H1 (cell line): ENCODE measurements around the gene MBNL1. TPM values are rescaled to one million over a fixed set of nuclear protein-coding genes. Genes with fewer than 3 reads are reported as not detected.

Experiments
- CTCF ChIA-PET: fragments of 300-600 bp; sonication (Branson Sonifier 250); formaldehyde crosslinking; loops from one replicate; lab custom pipeline; 2021; ENCODE audit not compliant: partially characterized antibody; lab: Charles Lee
- POLR2A ChIA-PET: fragments of 300-600 bp; sonication (Branson Sonifier 250); formaldehyde crosslinking; loops from one replicate; lab custom pipeline; 2021; ENCODE audit warnings: inconsistent platforms; ENCODE audit not compliant: partially characterized antibody; lab: Charles Lee
- DNase-seq, 2 experiments: peaks; one replicate each; pipeline versions ENCODE4 v3.0.0 to v3.0.0-alpha.2; 2010 to 2022; ENCODE audit warnings: low spot score in 2 of 2, low read depth in 1 of 2, mixed read lengths in 1 of 2
- FAIRE-seq: peaks from 2 replicates; lab custom pipeline; 2011; peaks lifted over from hg19 to GRCh38; lab: Jason Lieb, UNC
- H2AFZ ChIP-seq: 2 replicates; pipeline ENCODE4 v1.8.1; 2012; ENCODE audit warnings: low read length, inconsistent platforms
- H2AK5ac ChIP-seq: 2 replicates; pipeline ENCODE4 v1.6.1; 2013; ENCODE audit warnings: low read depth, low read length
- H2BK120ac ChIP-seq: replicated peaks from 2 replicates; pipeline ENCODE3; 2013; ENCODE audit warnings: low read depth, low read length, inconsistent platforms
- H2BK12ac ChIP-seq: 2 replicates; pipeline ENCODE4 v1.6.1; 2013; ENCODE audit warnings: low read depth, low read length
- H2BK15ac ChIP-seq: 2 replicates; pipeline ENCODE4 v1.6.1; 2013; ENCODE audit warnings: low read length
- H2BK20ac ChIP-seq: 2 replicates; pipeline ENCODE4 v1.6.1; 2013; ENCODE audit warnings: low read length
- H2BK5ac ChIP-seq: 2 replicates; pipeline ENCODE4 v1.6.1; 2013; ENCODE audit warnings: low read depth, low read length
- H3K14ac ChIP-seq: 2 replicates; pipeline ENCODE4 v1.6.1; 2013; ENCODE audit warnings: inconsistent platforms; ENCODE audit not compliant: insufficient read length
- H3K18ac ChIP-seq: 2 replicates; pipeline ENCODE4 v1.6.1; 2013; ENCODE audit warnings: low read length; ENCODE audit errors: extremely low read depth
- H3K23ac ChIP-seq: 2 replicates; pipeline ENCODE4 v1.6.1; 2013; ENCODE audit warnings: inconsistent platforms; ENCODE audit not compliant: insufficient read length
- H3K23me2 ChIP-seq: 2 replicates; pipeline ENCODE4 v1.6.1; 2013; ENCODE audit warnings: low read depth, low read length
- H3K27ac ChIP-seq: 2 replicates; pipeline ENCODE4 v1.6.1; 2011; ENCODE audit warnings: low read depth, low read length, inconsistent platforms
- H3K27me3 ChIP-seq, 4 experiments: replicated peaks in 1 of 4; 1 replicate in 1 of 4; 2 replicates in 3 of 4; pipeline versions ENCODE4 v1.6.1 to v1.8.1; 2011 to 2013; ENCODE audit warnings: low read length in 3 of 4, mild to moderate bottlenecking in 3 of 4, inconsistent platforms in 2 of 4, mixed read lengths in 2 of 4, moderate library complexity in 1 of 4; ENCODE audit not compliant: control insufficient read depth in 3 of 4, insufficient read depth in 3 of 4; ENCODE audit errors: extremely low read depth in 1 of 4
- H3K36me3 ChIP-seq, 4 experiments: 2 replicates each; pipeline versions ENCODE4 v1.6.1 to v1.8.1; 2011 to 2013; ENCODE audit warnings: mild to moderate bottlenecking in 4 of 4, low read length in 3 of 4, moderate library complexity in 2 of 4, control low read depth in 1 of 4, inconsistent platforms in 1 of 4; ENCODE audit not compliant: insufficient read depth in 4 of 4, control insufficient read depth in 2 of 4
- H3K4ac ChIP-seq: replicated peaks from 2 replicates; pipeline ENCODE3; 2013; ENCODE audit warnings: low read length, low read depth, mixed read lengths, inconsistent platforms; ENCODE audit not compliant: insufficient read length
- H3K4me1 ChIP-seq, 4 experiments: replicated peaks in 1 of 4; 1 replicate in 1 of 4; 2 replicates in 3 of 4; pipeline versions ENCODE4 v1.6.1 to v1.8.1; 2011 to 2013; ENCODE audit warnings: low read length in 3 of 4, inconsistent platforms in 2 of 4, mixed read lengths in 1 of 4; ENCODE audit not compliant: insufficient read depth in 4 of 4, control insufficient read depth in 3 of 4
- H3K4me2 ChIP-seq, 2 experiments: 2 replicates each; pipeline versions ENCODE4 v1.6.1 to v1.8.1; 2011 to 2013; ENCODE audit warnings: low read depth in 2 of 2, low read length in 2 of 2, control low read depth in 1 of 2, inconsistent platforms in 1 of 2, mild to moderate bottlenecking in 1 of 2; ENCODE audit not compliant: insufficient read depth in 1 of 2
- H3K4me3 ChIP-seq, 4 experiments: fragments of 200-600, 300-600 bp in 1 of 4; sonication (generic), shearing (Covaris generic), sonication (Bioruptor Twin) in 1 of 4; 2 replicates each; pipeline versions ENCODE4 v1.5.1 to v1.8.1; 2011 to 2016; ENCODE audit warnings: low read length in 4 of 4, low read depth in 3 of 4, control low read depth in 2 of 4, inconsistent platforms in 2 of 4, mild to moderate bottlenecking in 2 of 4, mixed read lengths in 1 of 4, moderate library complexity in 1 of 4; ENCODE audit not compliant: insufficient read depth in 2 of 4; ENCODE audit errors: extremely low read depth in 1 of 4
- H3K56ac ChIP-seq: replicated peaks from 2 replicates; pipeline ENCODE3; 2013; ENCODE audit warnings: low read depth, mild to moderate bottlenecking, mixed read lengths, low read length, inconsistent platforms; ENCODE audit not compliant: insufficient read length
- H3K79me1 ChIP-seq: 2 replicates; pipeline ENCODE4 v1.6.1; 2013; ENCODE audit warnings: low read depth, low read length, control low read depth
- H3K79me2 ChIP-seq, 2 experiments: 2 replicates each; pipeline versions ENCODE4 v1.6.1 to v1.8.1; 2012 to 2013; ENCODE audit warnings: low read length in 2 of 2, mild to moderate bottlenecking in 2 of 2, inconsistent platforms in 1 of 2; ENCODE audit not compliant: insufficient read depth in 2 of 2, control insufficient read depth in 1 of 2
- H3K9ac ChIP-seq, 4 experiments: replicated peaks in 1 of 4; 1 replicate in 1 of 4; 2 replicates in 3 of 4; pipeline versions ENCODE4 v1.6.1 to v1.8.1; 2011 to 2013; ENCODE audit warnings: low read depth in 3 of 4, low read length in 3 of 4, control low read depth in 2 of 4, mild to moderate bottlenecking in 2 of 4, moderate library complexity in 2 of 4, inconsistent platforms in 1 of 4; ENCODE audit errors: extremely low read depth in 1 of 4
- H3K9me3 ChIP-seq, 2 experiments: 2 replicates each; pipeline versions ENCODE4 v1.6.1 to v1.8.1; 2012 to 2013; ENCODE audit warnings: mild to moderate bottlenecking in 2 of 2, moderate library complexity in 2 of 2, control low read depth in 1 of 2, inconsistent platforms in 1 of 2, low read depth in 1 of 2, low read length in 1 of 2, mixed read lengths in 1 of 2; ENCODE audit not compliant: insufficient read depth in 2 of 2
- H4K20me1 ChIP-seq, 2 experiments: replicated peaks in 1 of 2; 2 replicates each; pipeline versions ENCODE3 to v1.8.1; 2011 to 2013; ENCODE audit warnings: inconsistent platforms in 2 of 2, low read length in 2 of 2, mild to moderate bottlenecking in 1 of 2; ENCODE audit not compliant: insufficient read depth in 2 of 2, control insufficient read depth in 1 of 2
- H4K5ac ChIP-seq: 2 replicates; pipeline ENCODE4 v1.6.1; 2013; ENCODE audit warnings: low read length, low read depth, mixed read lengths, inconsistent platforms; ENCODE audit not compliant: insufficient read length
- H4K8ac ChIP-seq: 2 replicates; pipeline ENCODE4 v1.8.0; 2013; ENCODE audit warnings: mild to moderate bottlenecking, moderate library complexity, low read length, inconsistent platforms; ENCODE audit not compliant: insufficient read depth; ENCODE audit errors: extremely low read depth
- H4K91ac ChIP-seq: replicated peaks from 2 replicates; pipeline ENCODE3; 2013; ENCODE audit warnings: low read length, mixed read lengths, inconsistent platforms; ENCODE audit not compliant: insufficient read length
- CBX5 ChIP-seq: fragments of 300-800, 300-1000 bp; sonication (generic); IDR thresholded peaks from 2 replicates; pipeline ENCODE4 v1.7.1; 2016; ENCODE audit warnings: antibody characterized with exemption, low read length, low read depth
- EP300 ChIP-seq, 2 experiments: IDR thresholded peaks; 1 replicate in 1 of 2; 2 replicates in 1 of 2; pipeline ENCODE4 v1.6.1; 2011 to 2012; ENCODE audit warnings: low read depth in 2 of 2, low read length in 2 of 2, mild to moderate bottlenecking in 2 of 2, borderline replicate concordance in 1 of 2, inconsistent platforms in 1 of 2, moderate library complexity in 1 of 2
- KDM1A ChIP-seq: fragments of 200-600, 300-600 bp; sonication (generic); IDR thresholded peaks from 2 replicates; pipeline ENCODE4 v1.7.1; 2016; ENCODE audit warnings: mild to moderate bottlenecking, low read length, borderline replicate concordance
- RXRA ChIP-seq: IDR thresholded peaks from 2 replicates; pipeline ENCODE4 v1.6.1; 2011; ENCODE audit warnings: low read depth, mild to moderate bottlenecking, low read length, moderate library complexity; ENCODE audit not compliant: insufficient read depth
- SAP30 ChIP-seq: fragments of 300-600 bp; sonication (generic); IDR thresholded peaks from 2 replicates; pipeline ENCODE4 v1.7.1; 2012; ENCODE audit warnings: low read length, moderate library complexity, mild to moderate bottlenecking, inconsistent platforms; ENCODE audit not compliant: insufficient read depth, insufficient replicate concordance
- SIN3A ChIP-seq, 2 experiments: IDR thresholded peaks in 1 of 2; conservative IDR thresholded peaks in 1 of 2; 2 replicates each; pipeline ENCODE4 v1.6.1; 2011 to 2012; ENCODE audit warnings: low read length in 2 of 2, improper control_type of control experiment in 1 of 2, low read depth in 1 of 2, mild to moderate bottlenecking in 1 of 2
- TAF7 ChIP-seq: optimal IDR thresholded peaks from 2 replicates; pipeline ENCODE3; 2011; ENCODE audit warnings: low read depth, mild to moderate bottlenecking, inconsistent platforms, low read length, moderate library complexity, borderline replicate concordance
- WGBS, 2 experiments: shearing (Covaris generic) in 1 of 2; methylation state at CpG; one replicate each; pipeline versions ENCODE4 v1.1.6 to v1.1.7; 2013 to 2015; ENCODE audit warnings: low lambda C conversion rate in 2 of 2, mixed read lengths in 2 of 2, inconsistent platforms in 1 of 2, low coverage in 1 of 2, missing lambda C conversion rate in 1 of 2; ENCODE audit not compliant: insufficient replicate concordance in 2 of 2, insufficient coverage in 1 of 2, insufficient read length in 1 of 2; ENCODE audit errors: extremely low coverage in 1 of 2, missing lambda C conversion rate in 1 of 2; 5-methylcytosine and 5-hydroxymethylcytosine counted together
- polyA plus RNA-seq, 7 experiments: library from polyadenylated mRNA; depleted of rRNA in 3 of 7; stranded (reverse) in 5 of 7; unstranded in 2 of 7; fragments of >200 nt in 5 of 7; fragments of 200-250 nt in 2 of 7; gene quantifications; 1 replicate in 5 of 7; 2 replicates in 1 of 7; 4 replicates in 1 of 7; pipeline versions ENCODE4 v1.2.1 to v1.2.3, GENCODE V29; 2011 to 2013; ENCODE audit warnings: missing spikeins in 2 of 7, mixed read lengths in 2 of 7
- total RNA-seq: library from RNA; stranded (reverse); fragmentation: NEBNext Ultra II Directional; extraction: Animal tissue kit (Norgen Biotek cat#: 25700); gene quantifications from 2 replicates; pipeline ENCODE4 v1.2.1, GENCODE V29; 2021
- TF ChIP-seq, protein P1 (sequence below), 3 experiments: IDR thresholded peaks; 1 replicate in 2 of 3; 2 replicates in 1 of 3; pipeline versions ENCODE4 v1.5.1 to v1.6.1; 2011; ENCODE audit warnings: low read length in 3 of 3, mild to moderate bottlenecking in 3 of 3, inconsistent platforms in 2 of 3, low read depth in 1 of 3, moderate library complexity in 1 of 3; ENCODE audit not compliant: insufficient read depth in 1 of 3; ENCODE audit errors: control extremely low read depth in 1 of 3

The MBNL1 gene
- total and polyA plus RNA-seq, 2 of the 8 experiments (the other 6 are each of a cell fraction or from before 2014, with no cell fraction given), result 5.0 to 16.4 TPM

DNA sequence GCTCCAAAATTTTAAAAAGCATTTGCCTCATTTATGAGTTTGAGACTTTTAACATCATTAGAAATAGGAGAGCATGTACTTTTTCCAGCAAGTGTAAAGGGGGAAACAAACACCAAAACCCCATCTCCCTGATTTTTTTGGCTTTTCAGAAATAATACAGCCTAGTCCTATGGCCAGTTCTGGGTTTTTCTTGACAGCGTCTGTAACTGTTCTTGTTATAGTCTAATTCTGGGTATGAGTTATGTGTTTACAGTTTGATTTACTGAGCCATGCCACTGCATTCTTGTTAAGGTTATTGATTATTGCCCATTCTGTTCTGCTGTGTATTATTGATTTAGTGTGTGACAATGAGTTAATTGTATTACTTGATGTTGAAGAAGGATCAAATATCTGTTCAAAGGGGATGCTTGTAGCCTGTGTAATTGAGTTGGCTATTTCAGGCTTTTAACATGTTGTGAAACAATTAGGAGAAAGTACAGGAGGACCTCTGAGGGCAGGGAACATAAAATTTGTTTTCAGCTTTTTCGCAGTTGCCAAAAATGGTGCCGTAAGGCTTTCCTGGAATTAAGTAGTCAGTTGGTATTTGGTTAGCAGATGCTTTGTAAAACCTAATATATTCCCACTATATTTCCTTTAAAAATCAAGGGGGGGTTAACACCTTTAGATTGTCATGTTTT lies 46.1 kb downstream of the MBNL1 start:
- Histone ChIP-seq H3K56ac (no peak overlapping the region), H2AFZ (no peak overlapping the region), H3K4me1 (peaks cover 0 to 7% (median 1%) of the 10 kb centered on the region in 4 experiments; a peak in 3 of 7 replicates), H3K79me2 (peaks cover 0 to 31% of the 10 kb centered on the region in 2 experiments; a peak in 2 of 4 replicates), H2BK120ac (no peak overlapping the region), H3K23ac (no peak overlapping the region), H3K9me3 (no peaks in the 10 kb centered on the region), H4K8ac (no peak overlapping the region), H2AK5ac (no peak overlapping the region), H3K4me3 (no peak overlapping the region), H3K27ac (no peak overlapping the region), H2BK20ac (no peak overlapping the region), H2BK5ac (no peak overlapping the region), H2BK15ac (no peak overlapping the region), H3K27me3 (no peaks in the 10 kb centered on the region), H3K4me2 (no peak overlapping the region), H3K14ac (no peak overlapping the region), H4K20me1 (no peaks in the 10 kb centered on the region), H3K79me1 (no peaks in the 10 kb centered on the region), H2BK12ac (no peak overlapping the region), H4K5ac (no peak overlapping the region), H3K4ac (no peak overlapping the region), H3K23me2 (no peaks in the 10 kb centered on the region), H4K91ac (no peak overlapping the region), H3K9ac (no peak overlapping the region), H3K36me3 (no peaks in the 10 kb centered on the region), H3K18ac (no peak overlapping the region)
- FAIRE-seq, result no peak
- DNase-seq, result no peak
- CTCF ChIA-PET, result interaction anchor here (0.7 to 0.9 kb wide), 2 partner anchors 10 to 236 kb away, joined by 3 to 4 read pairs; no protein-coding TSS in a partner anchor
- WGBS, 2 experiments, result 95% methylated on average over 3 of the region's 3 CpGs; no CpG with 5 or more reads in 1 of the 2 experiments
- POLR2A ChIA-PET, result interaction anchor here (0.6 kb wide), 1 partner anchor 46 kb away, joined by 3 read pairs; the partner anchor contains the start of gene MBNL1
- TF ChIP-seq, protein P1, sequence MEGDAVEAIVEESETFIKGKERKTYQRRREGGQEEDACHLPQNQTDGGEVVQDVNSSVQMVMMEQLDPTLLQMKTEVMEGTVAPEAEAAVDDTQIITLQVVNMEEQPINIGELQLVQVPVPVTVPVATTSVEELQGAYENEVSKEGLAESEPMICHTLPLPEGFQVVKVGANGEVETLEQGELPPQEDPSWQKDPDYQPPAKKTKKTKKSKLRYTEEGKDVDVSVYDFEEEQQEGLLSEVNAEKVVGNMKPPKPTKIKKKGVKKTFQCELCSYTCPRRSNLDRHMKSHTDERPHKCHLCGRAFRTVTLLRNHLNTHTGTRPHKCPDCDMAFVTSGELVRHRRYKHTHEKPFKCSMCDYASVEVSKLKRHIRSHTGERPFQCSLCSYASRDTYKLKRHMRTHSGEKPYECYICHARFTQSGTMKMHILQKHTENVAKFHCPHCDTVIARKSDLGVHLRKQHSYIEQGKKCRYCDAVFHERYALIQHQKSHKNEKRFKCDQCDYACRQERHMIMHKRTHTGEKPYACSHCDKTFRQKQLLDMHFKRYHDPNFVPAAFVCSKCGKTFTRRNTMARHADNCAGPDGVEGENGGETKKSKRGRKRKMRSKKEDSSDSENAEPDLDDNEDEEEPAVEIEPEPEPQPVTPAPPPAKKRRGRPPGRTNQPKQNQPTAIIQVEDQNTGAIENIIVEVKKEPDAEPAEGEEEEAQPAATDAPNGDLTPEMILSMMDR (IDR thresholded peaks at IDR 0.05; ENCODE audit: control extremely low read depth in 1 of 3, insufficient read depth in 1 of 3, low read depth in 1 of 3, low read length in 3 of 3), result no peak
- TF ChIP-seq KDM1A (no peak), SIN3A (conservative IDR thresholded peaks at IDR 0.05 in 1 of 2, IDR thresholded peaks at IDR 0.05 in 1 of 2; ENCODE audit: low read depth in 1 of 2, low read length in 2 of 2) (no peak), RXRA (no peak), EP300 (IDR thresholded peaks at IDR 0.05; ENCODE audit: borderline replicate concordance in 1 of 2, low read depth in 2 of 2, low read length in 2 of 2) (no peak), SAP30 (no peak), TAF7 (no peak), CBX5 (no peak)
